ENCODE measurements around the gene NF2.

NF2 gene

DNA sequence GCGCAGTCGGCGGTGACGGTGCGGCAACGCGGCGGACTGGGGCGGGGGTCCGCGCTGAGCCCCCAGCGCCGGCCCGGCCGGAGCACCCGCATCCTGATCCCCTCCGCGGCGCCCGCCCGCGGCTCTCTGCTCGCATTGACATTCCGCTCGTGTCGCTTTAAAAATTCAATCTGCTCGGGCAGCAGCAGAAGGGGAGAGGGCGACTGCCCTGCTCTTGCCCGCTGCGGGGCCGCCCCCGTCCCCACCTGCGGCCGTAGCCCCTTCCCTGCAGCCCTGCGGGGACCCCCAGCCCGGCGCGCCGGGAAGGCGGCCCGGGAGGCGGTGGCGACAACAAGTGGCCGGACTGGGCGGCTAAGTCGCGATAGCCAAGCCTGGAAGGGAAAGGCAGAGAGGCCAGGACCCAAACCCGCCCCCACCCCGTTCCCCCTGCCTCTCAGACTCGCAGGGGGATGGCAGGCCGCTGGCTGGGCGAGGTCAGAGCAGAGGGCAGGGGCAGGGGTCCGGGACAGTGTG, 117.4 kb downstream of the NF2 start:
- DNase-seq (ENCODE audit: low spot score), result no peak

- DNase-seq (ENCODE audit: low spot score), result no peak
Observed at GRCh38 chr22:29722151-29722550, 118.7 kb downstream of the NF2 start.

GRCh38 chr22:29722587-29722986, 119.2 kb downstream of the NF2 start:
- DNase-seq (ENCODE audit: low spot score), result no peak

DNA sequence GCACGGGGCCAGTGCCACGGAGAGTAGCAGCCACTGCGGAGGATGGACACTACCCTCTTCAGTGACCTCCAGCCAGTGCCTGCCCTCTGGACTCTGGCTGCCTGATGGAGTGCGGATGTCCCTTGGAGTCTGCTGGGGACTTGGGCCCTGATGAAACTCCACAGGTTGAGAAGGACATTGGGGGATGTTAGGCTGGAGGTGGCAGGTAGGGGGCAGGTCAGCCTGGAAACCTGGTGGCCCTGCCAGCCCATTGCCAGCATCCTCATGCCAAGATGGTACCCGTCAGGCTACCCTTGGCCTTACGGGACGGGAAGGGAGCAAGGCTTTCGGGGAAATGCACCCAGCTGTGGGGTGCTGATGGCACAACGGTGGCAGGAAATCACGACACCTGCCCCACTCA, 120.3 kb downstream of the NF2 start:
- DNase-seq (ENCODE audit: low spot score), result no peak

DNA sequence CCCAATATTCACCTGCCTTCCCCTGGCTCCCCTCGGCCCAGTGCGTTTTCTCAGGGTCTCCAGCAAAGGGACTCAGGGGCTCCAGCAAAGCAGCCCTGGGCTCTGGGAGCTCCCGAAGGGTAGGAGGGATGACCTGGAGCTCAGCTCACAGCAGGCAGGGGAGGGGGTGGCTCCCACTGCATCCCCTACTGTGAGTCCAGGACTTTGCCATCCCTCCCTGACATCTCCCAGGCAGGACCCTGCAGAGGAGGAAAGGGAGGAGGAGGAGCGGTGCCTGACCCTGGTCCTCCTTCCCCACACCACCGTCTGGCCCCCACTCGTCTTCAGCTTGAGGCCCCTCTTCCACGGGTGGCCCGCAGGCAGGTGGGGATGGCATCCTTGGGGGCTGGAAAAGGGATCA, 121.4 kb downstream of the NF2 start:
- no peak for DNase-seq (ENCODE audit: low spot score)

DNA sequence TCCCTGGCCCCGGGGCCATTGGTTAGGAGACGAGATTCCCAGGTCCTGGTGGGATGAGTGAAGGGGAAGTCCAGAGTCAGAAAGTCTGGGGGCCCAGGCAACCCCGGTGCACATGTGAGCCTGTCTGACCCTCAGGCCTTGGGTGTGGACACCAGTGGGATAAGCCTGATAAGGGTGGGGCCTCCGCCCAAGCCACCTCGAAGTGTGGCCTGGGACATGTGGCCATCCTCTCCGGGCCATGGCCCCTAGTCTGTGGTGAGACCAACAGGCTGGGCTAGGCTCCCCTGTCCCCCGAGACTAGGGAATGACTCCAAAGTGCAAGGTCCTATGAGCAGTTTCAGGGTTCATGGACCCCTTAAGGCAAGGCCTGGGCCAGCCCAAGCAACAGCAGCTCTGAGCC, 122.7 kb downstream of the NF2 start:
- DNase-seq (ENCODE audit: low spot score), result no peak

GRCh38 chr22:29726512-29727130, 123.2 kb downstream of the NF2 start:
- DNase-seq (ENCODE audit: low spot score), result no peak

- peak; percentile 23 for DNase-seq (ENCODE audit: low spot score)
Observed at GRCh38 chr22:29727131-29727523, 123.7 kb downstream of the NF2 start.

GRCh38 chr22:29729161-29729560, 125.7 kb downstream of the NF2 start:
- no peak for DNase-seq (ENCODE audit: low spot score)

DNA sequence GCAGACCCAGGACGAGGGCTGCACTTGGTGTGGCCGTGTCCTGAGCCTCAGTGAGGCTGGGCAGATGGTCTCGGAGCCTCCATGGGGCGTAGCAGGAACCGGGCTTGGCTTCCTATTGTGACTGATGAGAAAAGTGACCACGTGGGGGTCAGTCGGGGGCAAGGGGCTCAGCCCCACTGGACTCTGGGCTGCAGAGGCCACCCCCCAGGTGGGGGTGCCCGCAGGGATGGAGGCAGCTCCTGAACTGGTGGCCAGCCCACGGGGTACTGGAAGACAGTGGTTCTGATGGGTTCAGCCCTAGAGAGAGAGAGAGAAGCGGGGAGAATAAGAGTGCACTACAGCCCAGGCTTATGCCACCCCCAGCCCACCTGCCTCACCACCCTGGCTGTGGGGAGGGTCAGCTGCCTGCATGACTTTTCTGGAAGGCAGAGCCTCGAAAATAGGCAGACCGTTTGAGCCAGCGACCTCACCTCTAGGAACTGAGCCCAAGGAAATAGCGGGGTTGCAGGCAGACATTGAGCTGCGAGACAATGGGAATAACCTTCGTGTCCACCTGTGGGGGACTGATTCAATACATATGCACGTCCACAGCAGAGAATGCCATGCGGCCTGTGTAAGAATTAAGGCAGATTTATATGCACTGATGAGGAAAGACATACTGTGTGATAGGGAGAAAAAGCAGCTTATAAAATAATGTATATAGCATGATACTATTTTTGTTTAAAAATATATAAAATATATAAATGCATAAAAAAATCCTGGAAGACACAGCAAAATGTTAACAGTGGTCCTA, 127.8 kb downstream of the NF2 start:
- no peak for DNase-seq (ENCODE audit: low spot score)

- DNase-seq (ENCODE audit: low spot score), result no peak
Observed at GRCh38 chr22:29732883-29733282, 129.4 kb downstream of the NF2 start.

- peak; percentile 23 for DNase-seq (ENCODE audit: low spot score)
Observed at GRCh38 chr22:29733362-29734201, 130.1 kb downstream of the NF2 start.

DNA sequence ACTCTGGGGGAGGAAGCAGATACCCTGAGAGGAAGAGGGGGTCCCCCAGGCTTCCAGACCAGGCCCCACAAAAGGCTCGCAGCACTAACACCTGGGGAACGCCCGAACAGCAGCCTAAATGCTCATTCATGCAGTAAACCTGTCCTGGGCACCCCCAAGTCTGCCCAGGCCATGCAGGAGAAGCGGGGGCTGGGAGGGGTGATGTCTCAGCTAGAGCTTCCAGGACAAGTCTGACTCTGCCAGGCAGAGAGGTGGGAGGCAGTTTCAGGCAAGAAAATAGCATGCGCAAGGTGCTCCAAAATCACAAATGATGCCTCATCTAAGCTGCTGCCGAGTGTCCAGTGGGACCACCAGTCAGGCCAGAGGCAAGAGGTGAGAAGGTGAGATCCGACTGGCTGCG, 131.0 kb downstream of the NF2 start:
- DNase-seq (ENCODE audit: low spot score), result no peak

DNA sequence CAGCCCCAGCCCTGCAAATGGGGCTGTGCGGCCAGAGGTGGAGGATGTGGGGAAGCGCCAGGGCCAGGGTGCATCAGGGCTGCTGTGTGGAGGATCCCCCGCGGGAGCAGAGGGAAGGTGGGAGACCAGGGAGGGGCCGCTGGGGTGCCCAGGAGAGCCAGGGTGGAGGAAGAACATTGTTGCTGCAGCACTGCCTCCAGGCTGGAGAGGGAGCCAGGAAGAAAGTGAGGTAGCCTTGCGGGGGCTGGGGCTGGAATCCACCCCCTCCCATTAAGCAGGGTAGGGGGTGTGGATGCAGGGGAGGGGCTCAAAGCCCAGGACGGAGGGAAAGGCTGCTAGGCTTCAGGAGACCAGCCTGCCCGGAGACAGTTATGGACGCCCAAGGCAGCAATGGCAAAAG, 131.4 kb downstream of the NF2 start:
- DNase-seq (ENCODE audit: low spot score), result no peak

GRCh38 chr22:29735416-29735815, 132.0 kb downstream of the NF2 start:
- no peak for DNase-seq (ENCODE audit: low spot score)

DNA sequence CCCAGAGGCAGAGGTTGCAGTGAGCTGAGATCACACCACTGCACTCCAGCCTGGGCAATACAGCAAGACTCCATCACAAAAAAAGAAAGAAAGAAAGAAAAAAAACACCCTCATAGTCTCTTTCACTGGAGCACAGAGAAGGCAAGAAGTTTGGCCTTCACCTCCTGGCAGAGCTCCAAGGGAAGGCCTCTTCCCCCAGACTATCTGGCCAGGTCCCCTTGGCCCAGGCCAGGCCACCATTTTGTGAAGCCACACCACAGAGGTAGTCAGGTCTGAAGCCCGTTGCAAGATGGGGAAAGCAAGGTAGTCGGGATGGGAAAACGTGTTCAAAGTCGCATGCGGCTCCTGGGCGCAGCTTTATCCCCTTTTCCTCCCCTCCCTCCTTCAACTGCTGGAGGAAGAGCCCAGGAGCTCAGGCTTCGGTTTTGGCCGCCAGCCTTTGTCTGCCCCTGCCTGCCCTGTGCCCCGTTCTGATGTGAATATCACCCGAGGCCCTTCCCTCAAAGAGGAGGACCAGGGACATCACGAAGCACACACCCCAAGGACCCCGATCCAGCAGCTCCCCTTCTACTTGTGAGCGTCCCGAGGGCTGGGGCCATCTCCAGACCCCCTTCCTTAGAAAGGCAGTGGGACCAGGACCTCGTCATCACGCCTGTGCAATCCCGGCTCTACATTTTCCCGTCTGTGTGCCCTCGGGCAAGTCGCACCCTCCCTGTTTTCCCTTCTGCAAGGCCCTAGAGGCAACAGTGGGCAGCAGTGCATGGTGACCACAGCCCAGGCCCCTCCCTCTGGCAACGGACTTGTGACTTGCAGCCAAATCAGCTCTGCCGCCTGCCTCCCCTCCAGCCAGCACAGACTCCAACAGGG, 134.1 kb downstream of the NF2 start:
- DNase-seq (ENCODE audit: low spot score), result no peak

DNA sequence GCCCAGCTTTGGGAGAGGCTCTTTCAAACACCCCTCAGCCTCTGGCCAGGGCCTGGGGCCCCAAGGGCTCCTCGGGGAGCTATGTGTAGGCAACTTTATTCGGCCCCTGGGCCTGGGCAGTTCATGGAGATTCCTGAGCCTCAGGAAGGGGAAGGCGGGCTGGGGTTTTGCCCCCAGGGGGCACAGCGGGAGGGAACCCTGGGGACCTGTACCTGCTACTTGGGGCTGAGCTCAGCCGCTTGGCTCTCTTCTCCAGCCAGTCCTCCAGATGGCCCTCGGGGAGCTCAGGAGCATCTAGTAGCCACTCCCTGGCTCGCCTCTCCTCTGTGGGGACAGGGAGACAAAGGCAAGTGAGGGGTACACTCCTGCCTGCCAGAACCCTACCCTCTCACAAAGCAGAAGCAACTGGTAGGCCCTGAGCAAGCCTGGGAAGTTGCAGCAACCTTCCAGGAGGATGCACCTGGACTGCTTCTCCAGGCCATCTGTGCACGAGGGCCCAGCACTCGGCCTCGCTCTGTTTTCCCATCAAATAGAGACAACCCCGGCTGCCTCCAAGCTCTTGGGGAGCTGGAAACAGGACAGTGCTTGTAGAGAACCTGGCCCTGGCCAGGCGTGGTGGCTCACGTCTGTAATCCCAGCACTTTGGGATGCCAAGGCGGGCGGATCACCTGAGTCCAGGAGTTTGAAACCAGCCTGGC, 134.8 kb downstream of the NF2 start:
- DNase-seq (ENCODE audit: low spot score), result no peak

DNA sequence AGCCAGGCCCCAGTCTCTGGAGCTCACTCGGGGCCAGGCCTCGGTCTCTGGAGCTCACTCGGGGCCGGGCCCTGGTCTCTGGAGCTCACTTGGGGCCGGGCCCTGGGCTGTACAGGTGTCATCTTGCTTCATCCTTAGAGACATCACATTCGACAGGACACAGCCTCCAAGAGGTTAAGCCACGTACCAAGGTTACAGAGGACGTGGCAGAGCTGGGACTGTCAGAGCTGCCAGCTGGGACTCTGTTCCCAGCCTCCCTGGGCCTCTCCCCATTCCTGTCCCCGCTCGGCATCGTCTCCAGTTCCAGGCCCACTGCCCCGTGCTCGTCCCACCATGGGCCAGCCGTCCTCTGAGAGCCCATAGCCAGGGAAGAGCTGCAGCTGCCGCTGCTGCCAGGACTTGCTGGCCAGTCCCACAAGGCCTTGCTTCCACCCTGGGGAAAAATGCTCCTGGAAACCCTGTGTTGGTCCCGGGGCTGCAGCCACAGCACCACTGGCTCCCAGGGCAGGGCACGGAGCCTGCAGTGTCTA, 136.0 kb downstream of the NF2 start:
- no peak for DNase-seq (ENCODE audit: low spot score)

GRCh38 chr22:29740216-29740615, 136.8 kb downstream of the NF2 start:
- no peak for DNase-seq (ENCODE audit: low spot score)

GRCh38 chr22:29741926-29742325, 138.5 kb downstream of the NF2 start:
- no peak for DNase-seq (ENCODE audit: low spot score)

GRCh38 chr22:29742326-29742725, 138.9 kb downstream of the NF2 start:
- DNase-seq (ENCODE audit: low spot score), result no peak
